ENCODE measurements around the gene CYP19A1.

DNA sequence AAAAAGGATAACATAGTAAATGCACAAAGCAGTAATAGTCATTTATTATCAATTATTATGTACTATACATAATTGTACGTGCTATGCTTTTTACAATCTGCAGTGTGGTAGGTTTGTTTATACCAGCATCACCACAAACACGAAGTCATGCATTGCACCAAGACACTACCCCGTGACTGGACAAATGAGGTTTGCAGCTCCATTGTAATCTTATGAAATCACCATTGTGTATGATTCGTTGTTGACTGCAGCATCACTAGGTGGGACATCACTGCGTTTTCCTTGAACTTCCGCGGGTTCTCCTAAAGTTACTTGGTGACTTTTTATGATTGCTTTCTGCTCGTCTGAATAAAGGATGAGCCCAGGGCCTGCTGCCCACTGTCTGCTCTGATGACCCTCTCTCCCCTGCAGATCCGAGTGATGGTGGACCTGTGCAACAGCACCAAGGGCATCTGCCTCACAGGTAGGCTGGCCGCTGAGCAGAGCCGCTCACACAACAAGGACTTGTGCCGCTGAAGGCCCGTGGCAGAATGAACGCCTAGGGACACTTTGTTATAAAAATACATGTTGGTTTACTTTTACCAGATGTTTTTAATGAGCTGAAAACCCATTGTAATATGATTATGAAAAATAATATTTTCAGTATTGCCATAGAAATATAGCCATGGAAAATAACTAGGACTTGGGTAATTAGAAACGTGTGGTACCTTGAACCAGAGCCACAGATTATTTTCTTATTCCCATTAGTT, 38.8 kb upstream of the CYP19A1 start:
- TF ChIP-seq, protein P1, sequence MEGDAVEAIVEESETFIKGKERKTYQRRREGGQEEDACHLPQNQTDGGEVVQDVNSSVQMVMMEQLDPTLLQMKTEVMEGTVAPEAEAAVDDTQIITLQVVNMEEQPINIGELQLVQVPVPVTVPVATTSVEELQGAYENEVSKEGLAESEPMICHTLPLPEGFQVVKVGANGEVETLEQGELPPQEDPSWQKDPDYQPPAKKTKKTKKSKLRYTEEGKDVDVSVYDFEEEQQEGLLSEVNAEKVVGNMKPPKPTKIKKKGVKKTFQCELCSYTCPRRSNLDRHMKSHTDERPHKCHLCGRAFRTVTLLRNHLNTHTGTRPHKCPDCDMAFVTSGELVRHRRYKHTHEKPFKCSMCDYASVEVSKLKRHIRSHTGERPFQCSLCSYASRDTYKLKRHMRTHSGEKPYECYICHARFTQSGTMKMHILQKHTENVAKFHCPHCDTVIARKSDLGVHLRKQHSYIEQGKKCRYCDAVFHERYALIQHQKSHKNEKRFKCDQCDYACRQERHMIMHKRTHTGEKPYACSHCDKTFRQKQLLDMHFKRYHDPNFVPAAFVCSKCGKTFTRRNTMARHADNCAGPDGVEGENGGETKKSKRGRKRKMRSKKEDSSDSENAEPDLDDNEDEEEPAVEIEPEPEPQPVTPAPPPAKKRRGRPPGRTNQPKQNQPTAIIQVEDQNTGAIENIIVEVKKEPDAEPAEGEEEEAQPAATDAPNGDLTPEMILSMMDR (IDR thresholded peaks at IDR 0.05): no peak
- TF ChIP-seq POLR2AphosphoS5 (IDR thresholded peaks at IDR 0.05) (no peak), EP300 (IDR thresholded peaks at IDR 0.05) (no peak)
